Adrenal gland (tissue), 5 donors: ENCODE results near the gene ABCC6.

Source experiments
- CTCF ChIP-seq, 6 experiments: fragments of 450-650 bp in 4 of 6; fragments of 200-600 bp in 2 of 6; sonication (generic) in 1 of 6; IDR thresholded peaks; 1 replicate in 5 of 6; 2 replicates in 1 of 6; pipeline versions ENCODE4 v1.5.1 to v1.8.0; 2016 to 2021; ENCODE audit warnings: antibody characterized with exemption in 6 of 6, mild to moderate bottlenecking in 2 of 6, moderate library complexity in 1 of 6
- POLR2A ChIP-seq, 2 donors: fragments of 450-650 bp; IDR thresholded peaks; one replicate each; pipeline ENCODE4 v1.6.1; 2017; ENCODE audit warnings: antibody characterized with exemption in 2 of 2, mild to moderate bottlenecking in 2 of 2, moderate library complexity in 1 of 2
- donor health status: DM: no; HTN: no; CAD: no.

- TF ChIP-seq POLR2A (IDR thresholded peaks at IDR 0.05) (no peak), CTCF (IDR thresholded peaks at IDR 0.05) (no peak)
These were observed 96.4 kb downstream of the ABCC6 start for GRCh38 chr16:16126896-16127295.
